ENCODE measurements around the gene BCL2L1. TPM values are rescaled to one million over a fixed set of nuclear protein-coding genes. Genes with fewer than 3 reads are reported as not detected.

The BCL2L1 gene
- total RNA-seq, 2 experiments from 2014 or later: 87.9 to 89.2 TPM

DNA sequence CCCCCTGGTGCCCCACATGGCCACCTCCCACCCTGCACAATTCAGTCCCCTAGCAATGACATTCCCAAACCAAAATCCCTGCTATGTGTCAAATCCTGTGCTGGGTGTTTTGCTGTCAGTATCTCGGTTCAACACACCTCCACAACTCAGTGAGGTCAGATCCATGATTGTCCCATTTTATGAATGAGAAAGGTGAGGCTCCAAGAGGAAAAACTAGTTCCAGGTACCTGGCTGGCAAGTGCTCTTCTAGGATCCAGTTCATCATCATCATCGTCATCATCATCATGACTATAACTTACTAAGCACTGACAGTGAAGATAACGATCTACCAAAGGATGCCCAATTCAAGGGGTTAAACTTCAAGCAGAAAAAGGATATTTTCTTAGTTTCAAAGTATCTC lies 102.4 kb downstream of the BCL2L1 start:
- CTCF ChIA-PET: interaction anchor here (2.5 kb wide), 1 partner anchor 14 kb away, joined by 7 read pairs; no protein-coding TSS in a partner anchor
- Mint-ChIP-seq H3K9me3 (no peaks in the 10 kb centered on the region), H3K27me3 (ENCODE audit: low read depth) (no peaks in the 10 kb centered on the region), H3K36me3 (ENCODE audit: low read depth) (no peaks in the 10 kb centered on the region), H3K4me1 (ENCODE audit: low read depth) (peaks cover 3% of the 10 kb centered on the region), H3K27ac (no peak overlapping the region), H3K4me3 (no peak overlapping the region)
- intact Hi-C loops (cut with micrococcal nuclease): no loop called here
- DNase-seq: no peak

GRCh38 chr20:31617432-31618104 lies 105.1 kb downstream of the BCL2L1 start:
- CTCF ChIA-PET: interaction anchor here (1.5 to 11.2 kb wide), 2 partner anchors 17 to 46 kb away, joined by 4 to 330 read pairs; no protein-coding TSS in a partner anchor
- Mint-ChIP-seq H3K4me3 (no peak overlapping the region), H3K27me3 (ENCODE audit: low read depth) (peaks cover 2% of the 10 kb centered on the region), H3K9me3 (no peaks in the 10 kb centered on the region), H3K4me1 (ENCODE audit: low read depth) (peaks cover 6% of the 10 kb centered on the region), H3K36me3 (ENCODE audit: low read depth) (no peaks in the 10 kb centered on the region), H3K27ac (no peak overlapping the region)
- no peak for DNase-seq
- intact Hi-C loops (cut with micrococcal nuclease): no loop called here

DNA sequence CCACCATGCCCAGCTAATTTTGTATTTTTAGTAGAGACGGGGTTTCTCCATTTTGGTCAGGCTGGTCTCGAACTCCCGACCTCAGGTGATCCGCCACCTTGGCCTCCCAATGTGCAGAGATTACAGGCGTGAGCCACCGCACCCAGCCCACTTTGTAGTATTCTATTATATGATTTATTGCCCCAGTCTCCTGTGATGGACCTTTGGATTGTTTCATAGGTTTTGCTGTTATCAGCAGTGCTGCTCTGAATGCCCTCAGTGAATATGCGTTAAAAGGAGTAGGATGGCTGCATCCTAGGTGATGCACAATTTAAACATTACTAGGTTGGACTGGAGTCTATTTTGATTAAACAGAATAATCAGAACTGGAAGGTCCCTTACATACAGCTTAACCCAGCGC lies 107.3 kb downstream of the BCL2L1 start:
- H3K4me1 Mint-ChIP-seq (ENCODE audit: low read depth): peaks cover 6% of the 10 kb centered on the region
- CTCF ChIA-PET: interaction anchor here (0.6 to 11.2 kb wide), 4 partner anchors 31 to 58 kb away, joined by 3 to 330 read pairs (median 162); no protein-coding TSS in a partner anchor

More for the DNA sequence above, 107.3 kb downstream of the BCL2L1 start:
- H3K4me3 Mint-ChIP-seq: no peak overlapping the region
- H3K9me3 Mint-ChIP-seq: no peaks in the 10 kb centered on the region
- no peaks in the 10 kb centered on the region for H3K36me3 Mint-ChIP-seq (ENCODE audit: low read depth)
- H3K27ac Mint-ChIP-seq: no peak overlapping the region
- intact Hi-C loops (cut with micrococcal nuclease): no loop called here
- H3K27me3 Mint-ChIP-seq (ENCODE audit: low read depth): peaks cover 2% of the 10 kb centered on the region
- DNase-seq: no peak

Other genes starting within 250 kb of the BCL2L1 start
- not detected for gene DEFB124, start 247.7 kb downstream of the BCL2L1 start, total RNA-seq
- gene REM1, start 247.6 kb downstream of the BCL2L1 start, total RNA-seq: not detected
- gene HM13, start 208.4 kb downstream of the BCL2L1 start, total RNA-seq: 10 to 100 TPM; 67.3 to 69.4 TPM
- 1 to 10 TPM; 1.8 to 2.4 TPM for gene ID1, start 117.6 kb downstream of the BCL2L1 start, total RNA-seq
- not detected for gene COX4I2, start 85.0 kb downstream of the BCL2L1 start, total RNA-seq
- 100 to 1,000 TPM; 166 to 175 TPM for gene TPX2, start 16.4 kb upstream of the BCL2L1 start, total RNA-seq
- gene MYLK2, start 96.5 kb upstream of the BCL2L1 start, total RNA-seq: under 1 TPM in 1 of 2 experiments, not detected in 1; 0.17 TPM
- gene FOXS1, start 122.7 kb upstream of the BCL2L1 start, total RNA-seq: not detected
- not detected for gene DUSP15, start 147.7 kb upstream of the BCL2L1 start, total RNA-seq
- not detected for gene TTLL9, start 147.8 kb upstream of the BCL2L1 start, total RNA-seq
- gene PDRG1, start 229.2 kb upstream of the BCL2L1 start, total RNA-seq: 10 to 100 TPM; 17.4 to 19.3 TPM
- gene XKR7, start 245.3 kb upstream of the BCL2L1 start, total RNA-seq: under 1 TPM; 0.02 TPM

Data from activated naive CD4-positive, alpha-beta T cell treated with anti-CD3 and anti-CD28 coated beads for 36 hours (primary cell).